PC-3 (cell line): ENCODE measurements around the gene CDH12. TPM values are rescaled to one million over a fixed set of nuclear protein-coding genes. Genes with fewer than 3 reads are reported as not detected.

Source experiments
- ATAC-seq: fragments of 200-7000 bp; cut with Tn5 transposase; 2 replicates; pipeline ENCODE4 v1.9.1; 2020; ENCODE audit warnings: mild to moderate bottlenecking, moderate library complexity
- Bru-seq: library from RNA; stranded (reverse); fragments of 400-500 nt; gene quantifications from one replicate; lab custom pipeline; 2021; lab: Mats Ljungman, UMichigan
- BruChase-seq, 2 experiments: library from RNA; stranded (reverse); fragments of 400-500 nt; gene quantifications; one replicate each; lab custom pipeline; 2021; lab: Mats Ljungman, UMichigan
- BruUV-seq: library from RNA; stranded (reverse); fragments of 400-500 nt; replicated peaks from 2 replicates; lab custom pipeline; 2021; lab: Mats Ljungman, UMichigan
- CTCF ChIA-PET: fragments of 300-600 bp; sonication (Branson Sonifier 250); formaldehyde crosslinking; loops from one replicate; lab custom pipeline; 2022; ENCODE audit warnings: antibody characterized with exemption; lab: Charles Lee
- POLR2A ChIA-PET: fragments of 300-600 bp; sonication (Branson Sonifier 250); formaldehyde crosslinking; loops from one replicate; lab custom pipeline; 2022; ENCODE audit warnings: antibody characterized with exemption; ENCODE audit not compliant: unreplicated experiment; lab: Charles Lee
- DNase-seq: peaks from one replicate; pipeline ENCODE4 v3.0.0-alpha.2; 2015
- H2AFZ ChIP-seq: fragments of 300-600 bp; sonication (generic); 2 replicates; pipeline ENCODE4 v1.6.0; 2016; ENCODE audit warnings: antibody characterized with exemption, low read length
- H3F3A ChIP-seq: fragments of 300-600 bp; sonication (generic); one replicate; pipeline ENCODE4 v1.6.0; 2017; ENCODE audit warnings: antibody characterized with exemption, low read length, control low read depth, mild to moderate bottlenecking; ENCODE audit not compliant: unreplicated experiment
- H3K27ac ChIP-seq: fragments of 300-600 bp; sonication (generic); 2 replicates; pipeline ENCODE4 v1.5.1; 2016; ENCODE audit warnings: mild to moderate bottlenecking, low read length
- H3K27me3 ChIP-seq: fragments of 300-600 bp; sonication (generic); 2 replicates; pipeline ENCODE4 v1.6.1; 2016; ENCODE audit warnings: low read length, mixed read lengths
- H3K36me3 ChIP-seq: fragments of 300-600 bp; sonication (generic); 2 replicates; pipeline ENCODE4 v1.6.1; 2016; ENCODE audit warnings: low read depth, mixed run types, low read length, mixed read lengths
- H3K4me1 ChIP-seq: fragments of 300-600 bp; sonication (generic); 2 replicates; pipeline ENCODE4 v1.5.1; 2016; ENCODE audit warnings: low read length; ENCODE audit not compliant: insufficient read depth
- H3K4me2 ChIP-seq: fragments of 300-600 bp; sonication (generic); 2 replicates; pipeline ENCODE4 v1.6.0; 2016; ENCODE audit warnings: low read length
- H3K4me3 ChIP-seq: fragments of 300-600 bp; sonication (generic); 2 replicates; pipeline ENCODE4 v1.5.1; 2016; ENCODE audit warnings: mild to moderate bottlenecking, low read length, mixed read lengths
- H3K79me2 ChIP-seq: fragments of 300-600 bp; sonication (generic); 2 replicates; pipeline ENCODE4 v1.6.1; 2017; ENCODE audit warnings: low read length, mixed read lengths
- H3K9ac ChIP-seq: fragments of 300-600 bp; sonication (generic); 2 replicates; pipeline ENCODE4 v1.6.0; 2016; ENCODE audit warnings: mild to moderate bottlenecking, low read length
- H3K9me2 ChIP-seq: fragments of 300-600 bp; sonication (generic); replicated peaks from 2 replicates; pipeline ENCODE4 v1.6.1; 2016; ENCODE audit warnings: mixed run types, low read length, mixed read lengths
- H3K9me3 ChIP-seq: fragments of 300-600 bp; sonication (generic); 2 replicates; pipeline ENCODE4 v1.6.1; 2016; ENCODE audit warnings: low read length, mixed read lengths
- H4K20me1 ChIP-seq: fragments of 300-600 bp; sonication (generic); 2 replicates; pipeline ENCODE4 v1.6.1; 2016; ENCODE audit warnings: low read length, mixed read lengths
- CTCF ChIP-seq: fragments of 300-600 bp; sonication (generic); conservative IDR thresholded peaks from 2 replicates; pipeline ENCODE4 v1.5.1; 2017; ENCODE audit warnings: antibody characterized with exemption, low read depth, mild to moderate bottlenecking, low read length
- EZH2 ChIP-seq: fragments of 300-600 bp; sonication (generic); IDR thresholded peaks from one replicate; pipeline ENCODE4 v1.6.1; 2017; ENCODE audit warnings: antibody characterized with exemption, mild to moderate bottlenecking, low read length; ENCODE audit not compliant: unreplicated experiment
- EZH2phosphoT487 ChIP-seq: fragments of 300-600 bp; sonication (generic); IDR thresholded peaks from 2 replicates; pipeline ENCODE4 v1.6.1; 2018; ENCODE audit warnings: mild to moderate bottlenecking, antibody characterized with exemption, low read length, borderline replicate concordance
- intact Hi-C: fragments of 100-400 bp; cut with micrococcal nuclease; formaldehyde crosslinking; loops from 2 replicates; pipeline ENCODE4 v1.9.0; 2023
- long read RNA-seq: library from polyadenylated mRNA; unstranded; transcript quantifications from one replicate; pipeline ENCODE4 v2.0.0, GENCODE V29; 2021; ENCODE audit not compliant: unreplicated experiment
- total RNA-seq: library from RNA; depleted of rRNA; stranded (reverse); fragments of >200 nt; gene quantifications from 2 replicates; pipeline ENCODE4 v1.2.3, GENCODE V29; 2014; rRNA removed

The CDH12 gene
- 0.44 TPM in 1 of 2 replicates, not detected in the other for total RNA-seq
- Bru-seq, nascent RNA, result percentile 25 among the genes with signal in this experiment
- BruChase-seq, experiment 1, labeled RNA remaining after a 6-hour chase, result percentile 14 among the genes with signal in this experiment
- BruChase-seq, experiment 2, labeled RNA remaining after a 2-hour chase, result percentile 33 among the genes with signal in this experiment
- long read RNA-seq, partial matches to known transcripts, result 1 of 9 reads
- long read RNA-seq, other reads (novel, unspliced or antisense), result 8 of 9 reads

GRCh38 chr5:22852807-22853660 is at the start of gene CDH12:
Gene CDH12 (minus strand): TSS chr5:22853344.
- POLR2A ChIA-PET, result no interaction called here
- no peak within 1 kb of the TSS for H3K9ac ChIP-seq
- H3K27me3 ChIP-seq, result peaks cover 17% of the 10 kb centered on the region; the same call in 1 of the 2 replicates
- no peak within 1 kb of the TSS for H3K27ac ChIP-seq
- TF ChIP-seq EZH2 (no peak), EZH2phosphoT487 (no peak), CTCF (no peak)
- H2AFZ ChIP-seq, result peak within 1 kb of the TSS; percentile 85
- peaks cover 3% of the 10 kb centered on the region; the same call in 1 of the 2 replicates for H3K9me3 ChIP-seq
- H3K4me3 ChIP-seq, result peak within 1 kb of the TSS; percentile 67
- no peaks in the 10 kb centered on the region for H3K9me2 ChIP-seq
- ATAC-seq (peak; percentile 84), DNase-seq (peak; percentile 25)
- intact Hi-C loops, result loop anchor here (5.0 to 10.0 kb wide), 2 partner anchors 71 to 608 kb away; no protein-coding TSS in a partner anchor
- CTCF ChIA-PET, result interaction anchor here (0.9 kb wide), 1 partner anchor 1681 kb away, joined by 3 read pairs; no protein-coding TSS in a partner anchor
- H3K4me1 ChIP-seq, result peaks cover 12% of the 10 kb centered on the region; the same call in 1 of the 2 replicates
- H3K79me2 ChIP-seq, result no peaks in the 10 kb centered on the region
- no peaks in the 10 kb centered on the region for H3F3A ChIP-seq
- H3K4me2 ChIP-seq, result peak within 1 kb of the TSS; percentile 95
- H3K36me3 ChIP-seq, result no peaks in the 10 kb centered on the region
- H4K20me1 ChIP-seq, result no peaks in the 10 kb centered on the region
- BruUV-seq, result no TSS peak

GRCh38 chr5:22901885-22902284 is 48.7 kb upstream of the CDH12 start:
- Histone ChIP-seq H3K27me3 (no peaks in the 10 kb centered on the region), H3K9me2 (no peaks in the 10 kb centered on the region), H3K9ac (no peak overlapping the region), H3K4me2 (no peak overlapping the region), H2AFZ (no peak overlapping the region), H3K36me3 (no peaks in the 10 kb centered on the region), H3K79me2 (no peaks in the 10 kb centered on the region), H3K27ac (no peak overlapping the region), H3K9me3 (no peaks in the 10 kb centered on the region), H4K20me1 (no peaks in the 10 kb centered on the region), H3K4me1 (no peaks in the 10 kb centered on the region), H3F3A (no peaks in the 10 kb centered on the region), H3K4me3 (no peak overlapping the region)
- DNase-seq (no peak), ATAC-seq (no peak)
- BruUV-seq, result no TSS peak
- CTCF ChIA-PET, result no interaction called here
- TF ChIP-seq EZH2, result no peak
- TF ChIP-seq EZH2phosphoT487, result no peak
- TF ChIP-seq CTCF, result no peak
- POLR2A ChIA-PET, result no interaction called here
- intact Hi-C loops, result no loop called here
